Left cardiac atrium (tissue), 4 donors: ENCODE data around the gene SEL1L3. TPM values are rescaled to one million over a fixed set of nuclear protein-coding genes. Genes with fewer than 3 reads are reported as not detected.
"Not testable (repeated sequence)": the region's sequence is repeated elsewhere in the genome, so short reads cannot be mapped to it uniquely, and the experiment has no call there.

Experiments used
- ATAC-seq, 2 donors: fragments of 200-7000 bp; cut with Tn5 transposase; one replicate each; pipeline ENCODE4 v1.9.1; 2020; ENCODE audit warnings: mild to moderate bottlenecking in 2 of 2, moderate library complexity in 2 of 2
- DNase-seq: peaks from one replicate; pipeline ENCODE4 v3.0.0-alpha.2; 2020
- intact Hi-C, 2 donors: fragments of 100-400 bp; cut with DNase I; formaldehyde crosslinking; loops; one replicate each; pipeline versions ENCODE4 v1.14.1 to v1.15.1; 2022 to 2023
- total RNA-seq, 2 donors: library from RNA; stranded (reverse); fragmentation: NEBNext Ultra II Directional; extraction: Animal tissue kit (Norgen Biotek cat#: 25700); gene quantifications; one replicate each; pipeline ENCODE4 v1.2.1, GENCODE V29; 2021
- donor health status: DM: no; HTN: yes; CAD: no.
- donor health status: DM: no; HTN: yes; CAD: no; lungs with severe emphysema.
- donor health status: DM: yes; HTN: yes; CAD: no.
- donor health status: Dilated cardiomyopathy.

Gene SEL1L3
- total RNA-seq, 2 donors from 2014 or later: 5.6 to 6.6 TPM

GRCh38 chr4:25882226-25882625, 19.4 kb upstream of the SEL1L3 start:
- intact Hi-C loops: no loop called here
- DNase-seq (no peak), ATAC-seq (no peak)

GRCh38 chr4:25881193-25881592, 18.4 kb upstream of the SEL1L3 start:
- ATAC-seq: no peak
- intact Hi-C loops: no loop called here
- no peak for DNase-seq

- DNase-seq: no peak
- intact Hi-C loops: no loop called here
- ATAC-seq: peak in 1 of 2 donors; percentile 56
These were observed 17.3 kb upstream of the SEL1L3 start for GRCh38 chr4:25879991-25880651.

GRCh38 chr4:25879587-25879986, 16.8 kb upstream of the SEL1L3 start:
- DNase-seq (no peak), ATAC-seq (no peak)
- intact Hi-C loops: no loop called here

- no peak for ATAC-seq
- intact Hi-C loops: no loop called here
These were observed 16.4 kb upstream of the SEL1L3 start for GRCh38 chr4:25879091-25879584.

GRCh38 chr4:25878676-25879075, 15.9 kb upstream of the SEL1L3 start:
- DNase-seq (no peak), ATAC-seq (no peak)
- intact Hi-C loops: no loop called here

More at GRCh38 chr4:25879091-25879584, 16.4 kb upstream of the SEL1L3 start:
- DNase-seq: no peak

GRCh38 chr4:25875281-25875745, 12.5 kb upstream of the SEL1L3 start:
- ATAC-seq: no peak
- no peak for DNase-seq
- intact Hi-C loops: no loop called here

- DNase-seq (no peak), ATAC-seq (no peak)
- intact Hi-C loops: no loop called here
These were observed 11.9 kb upstream of the SEL1L3 start for GRCh38 chr4:25874655-25875054.

GRCh38 chr4:25873632-25874129, 10.9 kb upstream of the SEL1L3 start:
- no peak for DNase-seq
- intact Hi-C loops: no loop called here
- ATAC-seq: no peak

GRCh38 chr4:25872851-25873631, 10.3 kb upstream of the SEL1L3 start:
- DNase-seq: no peak
- intact Hi-C loops: no loop called here
- no peak for ATAC-seq

GRCh38 chr4:25870081-25870480, 7.3 kb upstream of the SEL1L3 start:
- intact Hi-C loops: no loop called here
- ATAC-seq (no peak), DNase-seq (no peak)

- ATAC-seq: no peak
- intact Hi-C loops: no loop called here
- DNase-seq: no peak
These were observed 5.0 kb upstream of the SEL1L3 start for GRCh38 chr4:25867781-25868294.

- intact Hi-C loops, ATAC-seq, DNase-seq: not testable (repeated sequence)
These were observed 3.6 kb upstream of the SEL1L3 start for GRCh38 chr4:25866401-25866800.

GRCh38 chr4:25865586-25865985, 2.8 kb upstream of the SEL1L3 start:
- no peak for DNase-seq
- intact Hi-C loops: no loop called here
- ATAC-seq: peak in 1 of 2 donors; percentile 29

- intact Hi-C loops: no loop called here
- ATAC-seq: no peak
- DNase-seq: no peak
These were observed 1.1 kb upstream of the SEL1L3 start for GRCh38 chr4:25863831-25864418.

- intact Hi-C loops: no loop called here
- DNase-seq (no peak), ATAC-seq (no peak)
These were observed 578 bp upstream of the SEL1L3 start for GRCh38 chr4:25863347-25863784.

- intact Hi-C loops: no loop called here
- ATAC-seq (peak; percentile 12 to 16), DNase-seq (peak; percentile 35)
These were observed 807 bp downstream of the SEL1L3 start for GRCh38 chr4:25861951-25862410.

- intact Hi-C loops: no loop called here
- ATAC-seq (peak in 1 of 2 donors; percentile 4), DNase-seq (no peak)
These were observed 1.4 kb downstream of the SEL1L3 start for GRCh38 chr4:25861280-25861950.
